Activated T-helper 1 cell treated with anti-CD3 and anti-CD28 coated beads, Interleukin-2, amount 50 U/mL, for 16 hours (primary cell): ENCODE results near the gene FNIP2.
"Not testable (repeated sequence)": the region's sequence is repeated elsewhere in the genome, so short reads cannot be mapped to it uniquely, and the experiment has no call there.

ENCODE experiments used
- DNase-seq, 2 donors: peaks; one replicate each; pipeline ENCODE4 v3.0.0-alpha.2; 2020; ENCODE audit warnings: low read depth in 1 of 2, low spot score in 1 of 2

FNIP2 gene

DNA sequence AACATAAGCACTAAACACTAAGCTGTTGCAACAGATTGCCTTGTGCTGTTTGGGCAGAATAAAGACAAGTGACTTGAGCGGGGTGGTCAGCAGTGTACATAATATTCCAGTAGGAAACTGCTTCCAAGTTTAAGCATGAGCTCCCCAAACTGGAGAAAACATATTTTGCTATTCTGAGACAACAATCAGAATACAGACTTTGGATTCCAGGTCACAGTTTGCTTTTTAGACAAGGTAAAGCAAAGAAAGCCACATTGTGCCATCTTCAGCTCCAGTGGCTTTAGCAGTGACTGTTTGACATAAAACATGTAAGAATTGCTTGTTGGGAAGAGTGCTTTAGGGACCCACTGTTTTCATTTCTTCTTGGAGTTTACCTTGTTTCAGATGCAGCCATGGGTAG is 136.0 kb downstream of the FNIP2 start:
- no peak for DNase-seq

DNA sequence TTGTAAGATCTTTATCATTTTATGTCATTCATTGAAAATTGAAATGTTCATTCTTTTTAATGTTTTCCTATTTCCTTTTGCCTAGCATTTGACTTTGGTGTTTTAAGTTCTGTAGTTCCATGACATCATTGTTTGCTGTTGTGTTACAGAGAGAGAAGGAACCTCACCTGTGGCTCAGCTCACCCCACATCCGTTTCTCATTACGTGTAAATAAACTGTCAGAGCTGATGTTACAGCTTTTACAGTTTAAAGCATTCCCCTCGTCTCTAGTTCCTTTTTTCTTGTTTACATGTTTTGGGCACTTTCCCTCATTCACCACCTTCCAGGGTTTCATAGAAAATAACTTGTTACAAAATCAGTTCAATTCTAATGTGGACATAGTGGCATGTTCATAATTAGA is 137.2 kb downstream of the FNIP2 start:
- DNase-seq = no peak

DNA sequence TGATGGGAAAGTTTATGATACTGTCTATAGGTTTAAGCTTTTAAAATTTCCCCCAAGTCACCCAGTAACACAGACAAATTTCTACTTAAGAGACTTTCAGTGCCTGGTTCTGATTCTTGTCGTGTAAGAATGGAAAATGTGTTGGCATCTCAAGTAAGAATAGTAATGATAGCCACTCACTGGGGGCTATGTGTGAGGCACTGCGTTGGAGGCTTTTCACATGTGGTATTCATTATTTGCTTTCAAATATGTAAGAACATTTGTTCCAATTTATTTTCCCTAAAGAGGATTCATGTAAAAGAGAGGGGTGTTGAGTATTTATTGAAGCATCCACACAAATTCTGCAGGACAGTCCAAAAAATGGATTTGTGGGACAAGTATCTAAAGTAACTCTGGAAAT is 143.6 kb downstream of the FNIP2 start:
- no peak for DNase-seq

DNA sequence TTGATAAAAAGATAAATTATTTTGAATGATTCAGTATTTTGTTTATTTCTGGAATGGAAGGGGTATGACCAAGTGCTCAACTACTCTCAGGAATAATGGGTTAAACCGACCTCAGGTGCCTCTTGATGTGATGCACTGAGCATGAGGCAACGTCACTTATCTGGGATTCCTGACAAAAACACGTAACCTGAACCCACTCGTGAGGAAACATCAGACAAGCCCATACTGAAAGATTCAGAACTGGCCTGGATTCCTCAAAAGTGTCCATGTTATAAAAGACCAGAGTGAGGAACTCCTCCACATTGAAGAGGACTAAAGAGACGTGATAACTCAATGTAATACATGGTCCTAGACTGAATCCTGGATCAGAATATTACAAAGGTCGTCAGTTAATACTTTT is 144.0 kb downstream of the FNIP2 start:
- no peak for DNase-seq

DNA sequence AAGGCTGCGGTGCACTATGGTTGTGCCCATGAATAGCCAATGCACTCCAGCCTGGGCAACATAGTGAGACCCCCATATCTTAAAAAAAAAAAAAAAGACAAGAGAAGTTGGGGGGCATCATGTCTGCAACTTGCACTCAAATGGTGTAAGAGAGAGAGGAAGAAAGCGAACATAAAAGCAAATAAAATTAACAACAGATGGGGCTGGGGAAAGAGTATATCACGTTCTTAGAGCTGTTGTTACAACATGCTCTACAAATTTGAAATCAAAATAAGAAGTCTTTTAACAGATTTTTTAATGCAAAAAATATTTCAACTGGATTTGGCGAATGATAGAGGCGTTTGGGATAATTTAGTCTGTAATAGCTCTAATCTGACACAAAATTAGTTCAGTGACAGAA is 144.9 kb downstream of the FNIP2 start:
- no peak for DNase-seq

DNA sequence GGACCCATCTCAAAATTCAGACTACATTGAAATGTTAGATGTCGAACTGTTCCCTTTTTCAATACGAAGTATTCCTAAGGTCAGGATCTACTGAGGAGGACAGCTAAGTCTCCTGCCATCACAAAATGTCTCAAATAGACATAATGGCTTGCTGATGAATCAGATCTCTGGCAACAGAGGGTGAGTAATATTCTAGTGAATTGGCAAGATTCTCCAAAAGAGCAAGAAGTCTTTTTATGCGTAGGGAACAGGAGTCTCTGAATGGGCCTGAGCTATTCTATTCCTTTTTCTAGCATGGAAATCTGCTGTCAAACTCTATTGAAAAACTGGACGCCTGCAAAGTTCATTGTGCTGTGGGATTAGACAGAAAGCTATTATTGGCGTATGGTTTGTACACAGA is 145.4 kb downstream of the FNIP2 start:
- no peak for DNase-seq

DNA sequence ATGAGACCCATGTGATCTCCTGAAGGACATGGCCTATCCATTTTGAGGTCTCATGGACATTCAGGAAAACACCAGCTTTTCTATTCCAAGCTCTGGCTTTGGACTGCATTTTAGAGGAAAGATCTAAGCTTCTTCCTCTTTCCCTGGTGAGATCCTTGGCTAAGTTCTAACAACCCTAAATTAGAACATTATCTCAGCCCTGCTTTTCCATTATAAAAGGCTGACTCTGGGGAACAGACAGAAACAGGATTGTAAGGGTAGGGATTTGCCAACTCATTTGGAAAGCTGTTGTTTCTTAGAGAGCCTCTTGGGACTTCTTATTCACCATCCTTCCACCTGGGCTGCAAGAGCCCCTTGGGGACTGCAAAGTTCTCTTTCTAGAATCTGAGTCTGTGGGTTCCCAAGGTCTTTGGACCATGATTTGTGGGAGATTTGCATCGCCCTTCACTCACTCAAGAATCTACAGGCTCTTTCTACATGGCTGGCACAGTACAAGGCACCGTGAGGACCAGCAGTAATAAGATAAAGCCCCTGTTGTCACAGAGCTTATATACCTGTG is 146.9 kb downstream of the FNIP2 start:
- DNase-seq = no peak

DNA sequence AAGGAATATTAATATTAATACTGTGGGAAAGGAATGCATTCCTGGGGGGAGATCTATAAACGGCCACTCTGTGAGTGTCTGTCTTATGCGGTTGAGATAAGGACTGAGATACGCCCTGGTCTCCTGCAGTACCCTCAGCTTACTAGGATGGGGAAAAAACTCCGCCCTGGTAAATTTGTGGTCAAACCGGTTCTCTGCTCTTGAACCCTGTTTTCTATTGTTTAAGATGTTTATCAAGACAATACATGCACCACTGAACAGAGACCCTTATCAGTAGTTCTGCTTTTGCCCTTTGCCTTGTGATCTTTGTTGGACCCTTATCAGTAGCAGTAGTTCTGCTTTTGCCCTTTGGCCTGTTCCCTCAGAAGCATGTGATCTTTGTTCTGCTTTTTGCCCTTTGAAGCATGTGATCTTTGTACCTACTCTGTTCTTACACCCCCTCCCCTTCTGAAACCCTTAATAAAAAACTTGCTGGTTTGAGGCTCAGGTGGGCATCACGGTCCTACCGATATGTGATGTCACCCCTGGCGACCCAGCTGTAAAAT is 151.7 kb downstream of the FNIP2 start:
- not testable (repeated sequence) for DNase-seq

DNA sequence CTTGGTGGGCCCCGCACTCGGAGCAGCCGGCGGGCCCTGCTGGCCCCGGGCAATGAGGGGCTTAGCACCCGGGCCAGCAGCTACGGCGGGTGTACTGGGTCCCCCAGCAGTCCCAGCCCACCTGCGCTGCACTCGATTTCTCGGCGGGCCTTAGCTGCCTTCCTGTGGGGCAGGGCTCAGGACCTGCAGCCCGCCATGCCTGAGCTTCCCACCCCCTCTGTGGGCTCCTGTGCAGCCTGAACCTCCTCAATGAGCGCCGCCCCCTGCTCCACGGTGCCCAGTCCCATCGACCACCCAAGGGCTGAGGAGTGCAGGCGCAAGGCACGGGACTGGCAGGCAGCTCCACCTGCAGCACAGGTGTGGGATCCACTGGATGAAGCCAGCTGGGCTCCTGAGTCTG is 158.9 kb downstream of the FNIP2 start:
- not testable (repeated sequence) for DNase-seq

DNA sequence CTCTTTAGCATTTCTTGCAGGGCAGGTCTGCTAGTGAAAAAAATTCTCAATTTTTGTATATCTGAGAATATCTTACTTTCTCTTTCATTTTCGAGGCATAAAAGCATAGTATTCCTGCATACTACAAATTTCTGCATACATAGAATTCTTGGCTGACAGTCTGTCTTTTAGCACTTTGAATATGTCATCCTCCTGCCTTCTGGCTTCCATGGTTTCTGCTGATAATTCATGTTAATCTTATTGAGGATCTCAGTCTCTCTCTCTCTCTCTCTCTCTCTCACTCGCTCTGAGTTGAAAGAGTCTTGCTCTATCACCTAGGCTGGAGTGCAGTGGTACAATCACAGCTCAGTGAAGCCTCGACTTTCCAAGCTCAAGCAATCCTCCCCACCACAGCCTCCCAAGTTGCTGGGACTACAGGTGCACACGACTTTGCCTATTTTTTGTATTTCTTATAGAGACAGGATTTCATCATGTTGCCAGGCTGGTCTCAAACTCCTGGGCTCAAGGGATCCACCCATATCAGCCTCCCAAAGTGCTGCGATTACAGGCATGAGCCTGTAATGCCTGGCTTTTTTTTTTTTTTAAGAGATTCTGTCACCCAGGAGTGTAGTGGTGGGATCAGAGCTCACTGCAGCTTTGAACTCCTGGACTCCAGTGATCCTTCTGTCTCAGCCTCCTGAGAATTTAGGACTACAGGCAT is 161.3 kb downstream of the FNIP2 start:
- no peak for DNase-seq

DNA sequence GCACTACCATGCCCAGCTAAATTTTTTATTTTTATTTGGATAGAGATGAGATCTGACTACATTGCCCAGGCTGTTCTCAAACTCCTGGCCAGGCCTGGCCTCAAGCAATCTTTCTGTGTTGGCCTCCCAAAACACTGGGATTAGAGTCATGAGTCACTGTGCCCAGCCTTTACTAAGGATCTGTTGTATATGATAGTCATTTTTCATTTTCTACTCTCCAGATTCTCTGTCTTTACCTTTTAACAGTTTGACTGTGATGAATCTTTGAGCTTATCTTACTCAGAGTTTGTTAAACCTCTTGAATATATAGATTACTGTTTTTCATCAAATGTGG is 161.8 kb downstream of the FNIP2 start:
- DNase-seq = no peak

DNA sequence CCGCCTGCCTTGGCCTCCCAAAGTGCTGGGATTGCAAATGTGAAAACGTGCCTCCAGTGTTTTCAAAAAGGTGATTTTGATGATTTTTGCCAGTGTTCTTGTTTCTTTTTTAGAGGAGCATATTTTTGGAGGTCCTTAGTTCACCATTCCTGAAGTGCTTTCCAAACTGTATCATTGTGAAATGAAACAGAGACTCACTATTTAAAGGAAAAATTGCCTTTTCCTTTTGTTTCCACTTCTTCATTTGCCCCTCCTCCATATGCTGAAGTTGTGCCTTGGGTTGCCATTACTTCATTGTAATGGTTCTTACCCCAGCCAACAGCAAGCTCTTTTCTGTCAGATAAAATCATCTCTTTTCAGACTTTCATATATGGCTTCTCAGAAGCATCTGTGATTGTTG is 164.4 kb downstream of the FNIP2 start:
- no peak for DNase-seq

DNA sequence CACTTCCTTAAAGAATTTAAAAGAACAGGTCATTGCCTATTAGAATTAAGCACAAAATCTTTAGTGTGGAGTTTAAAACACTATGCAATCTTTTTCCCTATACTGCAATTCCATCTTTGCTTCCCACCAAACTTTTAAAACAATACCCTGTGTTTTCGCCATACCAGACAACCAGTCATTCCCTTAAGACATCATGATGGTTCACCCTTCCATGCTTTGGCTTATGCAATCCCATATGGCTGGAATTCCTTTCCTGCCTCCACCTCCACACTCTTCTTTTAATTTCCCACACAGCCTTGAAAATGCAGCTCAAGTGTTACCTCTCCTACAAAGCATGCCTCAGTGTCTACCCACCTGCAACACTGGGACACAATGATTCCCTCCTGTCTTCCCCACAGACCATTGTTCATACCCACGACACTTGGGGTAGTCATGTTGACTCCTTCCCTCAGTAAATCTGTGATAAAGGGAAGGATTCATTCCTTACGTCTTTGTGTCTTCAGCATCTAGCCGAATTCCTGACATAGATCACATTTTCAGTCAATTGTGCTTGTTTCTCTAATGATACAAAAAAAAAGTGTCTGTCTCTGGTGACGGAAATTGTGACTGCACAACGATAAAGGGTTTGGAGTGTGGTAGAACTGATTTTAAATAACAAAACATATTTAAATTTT is 166.3 kb downstream of the FNIP2 start:
- no peak for DNase-seq

DNA sequence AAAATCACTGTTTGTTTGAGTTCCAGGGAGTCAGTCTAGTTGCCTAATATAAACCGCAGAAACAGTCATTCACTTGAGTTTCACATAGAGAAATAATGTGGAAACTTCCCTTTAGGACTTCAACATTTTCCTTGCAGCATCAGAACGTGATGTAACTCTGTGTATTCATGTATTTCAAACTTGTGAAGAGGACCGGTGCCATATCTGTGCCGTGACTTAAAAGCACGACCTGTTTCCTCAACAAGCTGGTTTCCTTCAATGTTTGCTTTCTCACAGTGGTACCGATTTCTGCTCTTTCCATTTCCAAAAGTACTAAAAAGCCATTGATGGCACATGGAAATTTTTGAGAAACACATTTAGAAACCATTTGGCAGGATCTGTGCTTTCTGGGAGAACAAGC is 167.4 kb downstream of the FNIP2 start:
- no peak for DNase-seq

DNA sequence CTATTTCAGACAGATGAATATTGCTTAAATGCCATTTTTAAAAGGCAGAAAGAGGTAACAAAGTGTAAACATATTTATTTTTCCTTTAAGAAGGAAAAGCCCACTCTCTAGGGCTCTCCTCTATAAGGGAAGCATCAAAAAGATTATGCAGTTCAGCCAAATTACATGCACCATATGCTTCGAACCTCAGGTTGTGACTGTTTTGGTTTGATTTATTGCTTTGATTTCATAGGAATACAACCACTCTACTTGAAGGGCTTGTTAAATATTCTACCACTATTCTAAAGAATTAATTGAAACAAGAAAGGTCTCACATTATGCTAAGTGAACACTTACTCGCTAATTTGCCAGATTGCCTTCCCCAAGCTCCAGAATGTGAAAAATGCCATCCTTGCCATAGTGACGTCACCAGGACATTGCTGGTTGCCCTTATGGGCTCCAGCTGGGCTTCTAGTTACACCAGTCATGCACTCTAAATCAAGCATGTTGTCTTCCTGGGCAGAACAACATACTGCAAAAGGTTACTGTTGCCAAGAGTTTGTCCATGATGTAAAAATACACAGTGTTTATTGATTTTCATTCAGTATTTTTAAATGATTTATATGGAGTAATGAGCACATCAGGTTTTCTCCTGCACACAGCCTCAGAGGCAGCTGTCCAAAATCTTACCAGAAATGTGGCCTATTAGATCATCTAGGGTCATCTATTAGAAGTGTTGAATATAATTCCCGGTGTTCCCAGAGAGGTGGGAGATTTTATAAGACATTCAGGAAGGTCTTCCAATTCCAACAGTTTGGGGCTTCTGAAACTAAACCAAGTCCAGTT is 169.6 kb downstream of the FNIP2 start:
- DNase-seq = no peak

DNA sequence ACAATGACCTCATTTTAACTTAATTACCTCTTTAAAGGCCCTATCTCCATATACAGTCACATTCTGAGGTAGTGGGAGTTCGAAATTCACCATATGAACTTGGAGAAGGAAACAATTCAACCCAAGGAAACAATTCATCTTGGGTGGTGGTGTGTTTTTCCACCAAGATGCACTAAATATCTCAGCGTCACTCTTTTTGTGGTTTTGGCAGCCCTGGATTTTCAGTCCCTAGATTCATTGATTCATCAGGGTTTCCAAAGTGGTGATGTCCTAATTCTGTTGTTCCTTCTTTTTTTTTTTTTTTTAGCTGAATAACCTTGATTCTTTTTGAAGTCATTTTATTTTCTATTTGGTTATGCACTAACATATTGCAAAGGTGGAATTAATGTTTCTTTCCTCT is 171.4 kb downstream of the FNIP2 start:
- no peak for DNase-seq

DNA sequence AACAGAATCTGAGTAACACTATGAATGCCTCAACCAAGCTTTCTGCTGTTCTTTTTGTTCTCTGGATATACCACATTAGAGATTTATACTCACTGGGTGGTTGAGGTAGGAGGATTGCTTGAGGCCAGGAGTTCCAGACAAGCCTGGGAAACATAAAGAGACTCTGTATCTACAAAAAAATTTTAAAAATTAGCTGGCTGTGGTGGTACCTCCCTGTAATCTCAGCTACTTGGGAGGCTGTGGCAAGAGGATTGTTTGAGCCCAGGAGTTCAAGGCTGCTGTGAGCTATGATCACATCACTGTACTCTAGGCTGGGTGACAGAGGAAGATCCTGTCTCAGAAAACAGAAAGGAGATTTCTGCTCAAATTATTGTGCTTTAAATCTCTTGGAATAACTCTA is 172.5 kb downstream of the FNIP2 start:
- DNase-seq = no peak

DNA sequence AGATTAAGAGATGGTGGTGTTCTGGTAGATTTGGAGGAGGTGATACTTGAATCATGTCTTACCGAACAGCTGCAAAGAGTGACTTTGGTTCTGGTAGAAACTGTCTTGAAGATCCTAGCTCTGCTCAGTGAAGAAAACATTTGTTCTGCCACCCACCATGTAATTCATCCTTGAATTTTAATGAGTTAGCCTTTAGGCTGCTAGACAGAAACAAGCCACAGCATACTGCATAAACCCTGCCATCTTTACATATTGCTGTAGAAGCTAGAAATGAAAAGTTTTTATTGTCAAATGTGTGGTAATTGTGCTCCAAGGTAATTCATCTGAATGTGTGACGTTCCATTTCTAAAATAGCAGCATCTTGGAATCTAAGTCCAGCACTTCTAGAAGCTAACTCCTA is 173.1 kb downstream of the FNIP2 start:
- no peak for DNase-seq

DNA sequence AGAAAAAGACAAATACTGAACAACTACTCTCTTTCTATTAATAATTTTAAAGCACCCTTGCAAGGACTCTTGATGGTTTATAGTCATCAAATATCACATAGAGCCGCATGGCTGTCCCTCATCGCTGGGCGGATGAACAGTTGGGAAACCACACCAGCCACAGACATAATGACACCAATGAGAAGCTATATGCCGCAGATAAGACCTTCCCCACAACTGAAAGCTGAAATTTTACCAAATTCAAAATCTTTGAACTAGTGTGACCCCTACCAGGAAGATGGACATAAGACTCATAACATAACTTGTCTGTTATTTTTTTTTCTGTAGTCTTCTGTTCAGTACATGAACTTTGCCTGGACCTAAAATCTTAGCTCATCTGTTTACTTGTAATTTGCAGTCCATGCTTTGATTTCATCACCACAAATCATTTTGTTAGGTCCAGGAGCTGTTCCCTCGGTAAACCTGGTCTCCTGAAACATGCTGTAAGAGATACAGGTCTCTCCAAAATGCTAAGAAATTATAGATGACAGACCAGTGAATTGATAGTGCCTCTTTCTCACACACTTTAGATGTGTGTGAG is 176.8 kb downstream of the FNIP2 start:
- DNase-seq = no peak

DNA sequence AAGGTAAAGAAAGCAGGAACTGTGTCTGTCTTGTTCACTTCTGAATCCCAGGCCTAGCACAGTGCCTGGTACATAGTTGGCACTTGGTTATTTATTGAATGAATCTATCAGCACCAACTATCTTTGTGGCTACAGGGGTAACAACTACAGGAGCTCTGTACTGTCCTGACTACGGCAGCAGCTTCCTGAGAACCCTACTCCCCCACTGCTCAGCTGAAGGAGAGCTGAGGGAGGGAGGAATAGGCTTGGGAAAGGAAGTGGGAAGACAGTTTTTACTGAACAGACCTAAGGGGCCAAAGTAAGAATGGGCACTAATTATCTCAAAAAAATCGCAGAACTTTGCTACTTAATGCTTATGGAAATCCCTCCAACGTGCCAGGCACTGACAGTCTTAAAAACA is 178.0 kb downstream of the FNIP2 start:
- DNase-seq = no peak

DNA sequence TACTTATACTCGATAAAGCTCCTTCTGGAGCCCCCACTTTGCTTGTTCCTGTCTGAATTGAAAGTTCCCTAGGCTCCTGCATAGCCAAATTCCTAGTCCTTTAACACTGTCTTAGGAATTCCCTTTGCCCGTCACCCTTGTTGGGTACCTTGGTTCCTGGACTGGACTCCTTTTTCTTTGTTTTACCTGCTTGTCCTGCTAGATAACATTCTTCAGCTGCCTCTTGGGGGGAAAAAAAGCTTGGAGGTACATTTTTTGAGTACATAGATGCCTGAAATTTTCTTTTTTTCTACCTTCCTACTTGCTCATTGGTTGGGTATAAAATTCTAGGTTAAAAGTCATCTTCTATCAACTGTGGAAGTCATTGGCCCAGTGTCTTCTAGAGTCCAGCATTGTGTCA is 179.2 kb downstream of the FNIP2 start:
- no peak for DNase-seq
